ENCODE measurements around the gene NSUN2.
A peak's percentile ranks its signal among the peaks of the same experiment; 100 is the strongest.

NSUN2 gene

GRCh38 chr5:6606884-6607558 is 25.8 kb downstream of the NSUN2 start:
- DNase-seq (ENCODE audit: low spot score): no peak
- no peak for FAIRE-seq

- FAIRE-seq: no peak
- no peak for DNase-seq (ENCODE audit: low spot score)
These were observed 27.9 kb downstream of the NSUN2 start for GRCh38 chr5:6604946-6605345.

DNA sequence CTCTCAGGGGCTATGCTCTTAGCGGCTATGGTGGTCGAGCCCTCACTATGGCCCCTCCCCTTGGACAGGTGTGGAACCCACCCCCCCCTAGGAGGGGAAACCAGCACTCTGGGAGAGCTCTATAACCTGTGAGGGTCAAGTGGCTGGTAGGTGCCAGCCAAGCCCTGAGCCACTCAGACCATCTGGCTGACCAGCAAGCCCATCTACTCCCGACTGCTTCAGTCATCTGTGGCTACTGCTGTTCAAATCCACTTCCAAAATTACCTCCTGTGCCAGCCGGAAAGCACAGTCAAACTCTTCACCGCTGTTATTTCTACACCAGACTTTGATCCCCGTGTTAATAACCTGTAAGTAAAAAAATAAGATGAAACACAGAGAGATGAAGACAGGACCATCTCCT is 28.5 kb downstream of the NSUN2 start:
- FAIRE-seq: no peak
- no peak for DNase-seq (ENCODE audit: low spot score)

DNA sequence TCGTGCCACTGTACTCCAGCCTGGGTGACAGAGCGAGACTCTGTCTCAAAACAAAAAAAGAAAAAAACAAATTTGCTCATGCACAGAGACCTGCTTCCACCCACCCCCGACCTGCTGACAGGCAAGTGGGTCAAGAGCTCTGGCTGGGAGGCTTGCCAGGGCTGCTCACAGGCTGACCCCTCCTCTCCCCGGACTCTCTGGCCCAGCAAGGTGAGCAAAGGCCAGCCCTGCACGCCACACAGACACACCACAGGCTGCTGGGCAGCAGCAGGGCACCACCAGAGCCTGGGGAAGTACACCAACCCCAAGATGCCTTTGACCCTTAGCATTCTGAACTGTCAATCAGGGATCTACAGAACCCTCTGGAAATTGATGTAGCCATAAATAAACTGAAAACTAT is 29.2 kb downstream of the NSUN2 start:
- DNase-seq (ENCODE audit: low spot score) (no peak), FAIRE-seq (no peak)

- FAIRE-seq (no peak), DNase-seq (ENCODE audit: low spot score) (no peak)
These were observed 30.4 kb downstream of the NSUN2 start for GRCh38 chr5:6602441-6602840.

GRCh38 chr5:6601816-6602215 is 31.0 kb downstream of the NSUN2 start:
- DNase-seq (ENCODE audit: low spot score) (no peak), FAIRE-seq (no peak)

- DNase-seq (ENCODE audit: low spot score): no peak
- no peak for FAIRE-seq
These were observed 31.6 kb downstream of the NSUN2 start for GRCh38 chr5:6601271-6601670.

DNA sequence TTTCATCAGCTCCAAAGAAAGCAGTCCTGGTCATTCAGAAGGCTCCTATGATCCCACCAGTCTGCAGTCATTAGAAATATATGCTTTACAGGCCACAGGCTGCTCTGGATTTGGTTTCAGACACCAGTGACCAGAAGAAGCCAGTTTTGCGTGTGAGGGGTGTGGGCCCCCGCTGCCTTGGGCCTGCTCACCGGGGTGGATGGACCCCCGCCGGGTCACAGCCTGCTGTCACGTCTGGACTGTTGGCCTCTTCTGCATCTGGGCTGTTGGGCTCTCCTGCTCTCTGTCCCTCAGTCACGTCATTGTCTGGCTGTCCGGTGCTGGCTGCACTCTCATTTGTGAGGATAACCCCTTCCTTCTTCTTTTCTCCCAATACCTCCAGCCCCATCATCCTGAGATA is 33.1 kb downstream of the NSUN2 start:
- DNase-seq (ENCODE audit: low spot score) (no peak), FAIRE-seq (no peak)

GRCh38 chr5:6598351-6598900 is 34.4 kb downstream of the NSUN2 start:
- no peak for FAIRE-seq
- DNase-seq (ENCODE audit: low spot score): no peak

- FAIRE-seq (no peak), DNase-seq (ENCODE audit: low spot score) (no peak)
These were observed 35.3 kb downstream of the NSUN2 start for GRCh38 chr5:6597557-6597956.

DNA sequence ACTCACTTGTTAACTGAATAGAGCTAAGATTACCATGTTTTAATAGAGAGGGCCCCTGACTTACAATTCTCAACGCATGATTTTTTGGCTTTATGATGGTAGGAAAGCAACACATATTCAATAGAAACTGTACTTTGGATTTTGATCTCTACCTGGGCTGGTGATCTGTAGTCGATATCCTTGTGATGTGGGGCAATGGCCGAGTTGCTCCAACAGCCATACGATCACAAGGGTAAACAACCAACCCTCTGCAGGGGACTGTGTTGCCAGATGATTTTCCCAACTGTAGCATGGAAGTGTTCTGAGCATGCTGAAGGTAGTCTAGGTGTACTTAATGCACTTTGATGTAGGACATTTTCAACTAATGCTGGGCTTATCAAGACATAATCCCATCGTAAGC is 36.5 kb downstream of the NSUN2 start:
- FAIRE-seq: no peak
- no peak for DNase-seq (ENCODE audit: low spot score)

GRCh38 chr5:6595405-6595804 is 37.4 kb downstream of the NSUN2 start:
- FAIRE-seq (no peak), DNase-seq (ENCODE audit: low spot score) (no peak)

- DNase-seq (ENCODE audit: low spot score) (no peak), FAIRE-seq (no peak)
These were observed 38.8 kb downstream of the NSUN2 start for GRCh38 chr5:6594066-6594465.

DNA sequence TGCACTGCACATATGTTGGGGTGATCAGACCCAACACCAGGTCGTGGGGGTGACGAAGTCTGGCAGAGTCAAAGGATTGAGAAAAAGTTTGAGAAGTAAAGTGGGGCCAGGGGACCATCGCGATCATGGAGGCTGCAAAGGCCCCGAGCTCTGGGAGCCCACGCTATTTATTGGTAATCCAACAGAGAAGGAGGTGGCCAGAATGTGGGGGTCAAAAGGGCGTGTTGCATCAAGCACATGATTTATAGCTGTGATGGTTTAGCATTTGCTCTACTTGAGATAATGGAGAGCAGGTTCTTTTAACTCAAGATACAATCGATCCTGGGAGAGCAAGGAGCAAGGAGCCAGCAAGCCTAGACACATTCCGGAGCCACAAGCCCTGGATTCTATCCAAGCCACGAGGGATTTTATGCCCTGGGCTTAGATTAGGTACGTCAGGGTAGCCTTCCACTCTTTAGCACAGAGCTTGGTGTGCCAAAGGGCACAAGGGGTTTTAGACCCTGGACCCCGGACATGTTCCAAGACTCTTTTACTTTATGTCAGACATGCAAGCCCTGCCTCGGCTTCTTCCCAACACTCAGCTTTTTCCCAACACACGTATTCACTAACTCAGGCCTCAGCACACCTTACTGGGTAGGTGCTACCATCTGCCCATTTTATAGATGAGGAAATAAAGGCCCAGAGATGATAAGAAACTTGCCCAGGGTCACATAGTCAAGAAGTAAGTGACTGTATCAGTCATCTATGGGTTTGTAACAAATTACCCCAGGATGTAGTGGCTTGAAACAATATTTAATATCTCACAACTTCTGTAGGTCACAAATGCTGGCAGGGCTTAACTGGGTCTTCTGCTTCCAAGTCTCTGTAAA is 39.5 kb downstream of the NSUN2 start:
- DNase-seq (ENCODE audit: low spot score) (no peak), FAIRE-seq (no peak)

GRCh38 chr5:6592601-6593000 is 40.2 kb downstream of the NSUN2 start:
- DNase-seq (ENCODE audit: low spot score): no peak
- no peak for FAIRE-seq

- no peak for DNase-seq (ENCODE audit: low spot score)
- no peak for FAIRE-seq
These were observed 41.1 kb downstream of the NSUN2 start for GRCh38 chr5:6591671-6592288.

GRCh38 chr5:6590581-6590980 is 42.3 kb downstream of the NSUN2 start:
- FAIRE-seq (no peak), DNase-seq (ENCODE audit: low spot score) (no peak)

DNA sequence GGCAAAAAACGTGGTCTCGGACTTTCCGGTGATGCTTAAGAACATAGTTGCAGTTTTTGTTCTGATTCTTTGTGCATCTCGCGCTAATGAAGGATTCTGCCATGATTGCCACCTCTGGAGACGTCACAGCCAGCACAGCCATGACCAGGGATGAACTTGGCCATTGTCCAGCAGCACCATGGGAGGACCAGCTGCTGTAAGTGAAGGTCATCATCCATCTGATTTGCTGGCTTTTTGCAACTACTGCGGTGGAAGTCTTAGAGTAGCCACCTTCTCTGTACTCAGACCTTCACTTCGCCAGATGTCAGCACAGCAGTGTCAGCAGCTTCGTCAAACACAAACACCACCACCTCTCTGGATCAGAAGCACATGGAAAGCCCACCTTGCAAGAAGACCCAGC is 45.7 kb downstream of the NSUN2 start:
- DNase-seq (ENCODE audit: low spot score): no peak
- peak; percentile 59 for FAIRE-seq

DNA sequence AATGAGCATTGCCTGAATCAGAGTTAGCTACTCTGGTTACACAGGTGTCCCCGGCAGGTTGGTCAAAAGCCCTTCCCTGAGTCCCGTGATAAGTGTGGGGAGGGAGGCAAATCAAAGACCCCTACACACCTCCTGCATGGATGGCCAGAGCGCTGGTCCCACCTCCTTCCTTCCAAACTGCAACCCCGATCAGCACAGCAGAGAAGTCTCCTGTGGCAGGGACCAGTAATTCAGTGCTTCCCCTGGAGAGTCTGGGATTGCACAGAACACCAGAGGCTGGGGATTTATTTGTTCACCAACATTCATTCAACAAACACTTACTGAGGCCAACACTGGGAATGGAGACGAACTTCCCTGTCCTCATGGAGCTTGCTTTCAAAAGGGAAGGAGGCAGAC is 46.2 kb downstream of the NSUN2 start:
- FAIRE-seq: no peak

GRCh38 chr5:6585939-6586646 is 46.8 kb downstream of the NSUN2 start:
- DNase-seq (ENCODE audit: low spot score) (no peak), FAIRE-seq (no peak)

More for the DNA sequence above, 46.2 kb downstream of the NSUN2 start:
- no peak for DNase-seq (ENCODE audit: low spot score)

DNA sequence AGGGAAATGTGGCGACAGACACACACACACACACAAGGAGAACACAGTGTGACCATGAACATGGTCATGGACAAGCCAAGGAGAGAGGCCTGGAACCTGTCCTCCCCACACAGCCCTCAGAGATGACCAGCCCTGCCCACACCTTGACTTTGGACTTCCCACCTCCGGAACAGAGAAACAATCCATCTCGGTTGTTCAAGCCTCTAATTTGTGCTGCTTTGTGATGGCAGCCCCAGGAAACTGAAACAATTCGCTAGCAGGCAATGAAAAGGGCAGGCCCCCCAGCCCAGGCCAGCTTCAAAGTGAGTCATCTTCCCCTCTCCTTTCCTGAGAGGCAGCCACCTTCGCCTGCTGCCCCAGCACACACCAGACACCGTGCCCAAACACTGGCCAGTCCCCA is 47.7 kb downstream of the NSUN2 start:
- peak; percentile 65 for FAIRE-seq

GRCh38 chr5:6584727-6585126 is 48.1 kb downstream of the NSUN2 start:
- DNase-seq (ENCODE audit: low spot score) (no peak), FAIRE-seq (no peak)

More for the DNA sequence above, 47.7 kb downstream of the NSUN2 start:
- DNase-seq (ENCODE audit: low spot score): no peak
